Memory B cell (primary cell): Measurements from ENCODE around the gene DOCK8.
A peak's percentile ranks its signal among the peaks of the same experiment; 100 is the strongest.

Source experiments
- ATAC-seq: fragments of 150-1000 bp; cut with Tn5 transposase; 2 replicates; pipeline ENCODE4 v1.10.0; 2021; ENCODE audit warnings: low read depth, mild to moderate bottlenecking, moderate library complexity
- DNase-seq, 2 donors: peaks; one replicate each; pipeline ENCODE4 v3.0.0; 2022; ENCODE audit warnings: low spot score in 2 of 2
- H3K27ac Mint-ChIP-seq: one replicate; pipeline ENCODE4 v1.8.0; 2022; ENCODE audit warnings: mild to moderate bottlenecking, moderate library complexity, mixed read lengths
- H3K27me3 Mint-ChIP-seq: one replicate; pipeline ENCODE4 v1.8.0; 2022; ENCODE audit warnings: mixed read lengths
- H3K36me3 Mint-ChIP-seq: one replicate; pipeline ENCODE4 v1.8.0; 2022; ENCODE audit warnings: mild to moderate bottlenecking, mixed read lengths
- H3K4me1 Mint-ChIP-seq: one replicate; pipeline ENCODE4 v1.8.0; 2022; ENCODE audit warnings: mixed read lengths
- H3K4me3 Mint-ChIP-seq: one replicate; pipeline ENCODE4 v1.8.0; 2022; ENCODE audit warnings: mild to moderate bottlenecking, moderate library complexity, mixed read lengths
- H3K9me3 Mint-ChIP-seq: one replicate; pipeline ENCODE4 v1.8.0; 2022; ENCODE audit warnings: mixed read lengths

Gene DOCK8

GRCh38 chr9:297104-297972, 82.7 kb downstream of the DOCK8 start:
- no peaks in the 10 kb centered on the region for H3K27me3 Mint-ChIP-seq
- peak; percentile 86 for ATAC-seq
- H3K9me3 Mint-ChIP-seq = no peaks in the 10 kb centered on the region
- H3K4me1 Mint-ChIP-seq = peaks cover 27% of the 10 kb centered on the region
- peak; percentile 45 to 46 for DNase-seq
- H3K27ac Mint-ChIP-seq = peak overlapping the region; percentile 94
- H3K36me3 Mint-ChIP-seq = peaks cover 43% of the 10 kb centered on the region
- H3K4me3 Mint-ChIP-seq = peak overlapping the region; percentile 58

GRCh38 chr9:303502-303901, 88.8 kb downstream of the DOCK8 start:
- H3K27ac Mint-ChIP-seq = peak overlapping the region; percentile 58
- peaks cover 41% of the 10 kb centered on the region for H3K36me3 Mint-ChIP-seq
- no peak overlapping the region for H3K4me3 Mint-ChIP-seq
- peaks cover 7% of the 10 kb centered on the region for H3K4me1 Mint-ChIP-seq
- DNase-seq (no peak), ATAC-seq (no peak)
- H3K27me3 Mint-ChIP-seq = no peaks in the 10 kb centered on the region
- H3K9me3 Mint-ChIP-seq = no peaks in the 10 kb centered on the region

GRCh38 chr9:304106-304505, 89.4 kb downstream of the DOCK8 start:
- Mint-ChIP-seq H3K4me3 (no peak overlapping the region), H3K27ac (no peak overlapping the region), H3K27me3 (no peaks in the 10 kb centered on the region), H3K9me3 (no peaks in the 10 kb centered on the region), H3K4me1 (peaks cover 7% of the 10 kb centered on the region), H3K36me3 (peaks cover 41% of the 10 kb centered on the region)
- ATAC-seq (no peak), DNase-seq (no peak)

- DNase-seq (no peak), ATAC-seq (no peak)
- no peaks in the 10 kb centered on the region for H3K27me3 Mint-ChIP-seq
- peaks cover 41% of the 10 kb centered on the region for H3K36me3 Mint-ChIP-seq
- H3K4me1 Mint-ChIP-seq = peaks cover 7% of the 10 kb centered on the region
- H3K4me3 Mint-ChIP-seq = no peak overlapping the region
- H3K27ac Mint-ChIP-seq = no peak overlapping the region
- no peaks in the 10 kb centered on the region for H3K9me3 Mint-ChIP-seq
Observed at GRCh38 chr9:304519-305185, 90.0 kb downstream of the DOCK8 start.

GRCh38 chr9:306907-307306, 92.2 kb downstream of the DOCK8 start:
- peaks cover 28% of the 10 kb centered on the region for H3K36me3 Mint-ChIP-seq
- H3K4me1 Mint-ChIP-seq = peaks cover 4% of the 10 kb centered on the region
- no peak overlapping the region for H3K27ac Mint-ChIP-seq
- DNase-seq (peak; percentile 9 to 23), ATAC-seq (peak; percentile 44)
- H3K9me3 Mint-ChIP-seq = no peaks in the 10 kb centered on the region
- no peaks in the 10 kb centered on the region for H3K27me3 Mint-ChIP-seq
- no peak overlapping the region for H3K4me3 Mint-ChIP-seq

- Mint-ChIP-seq H3K27me3 (no peaks in the 10 kb centered on the region), H3K4me3 (no peak overlapping the region), H3K36me3 (peaks cover 22% of the 10 kb centered on the region), H3K4me1 (no peaks in the 10 kb centered on the region), H3K27ac (no peak overlapping the region), H3K9me3 (no peaks in the 10 kb centered on the region)
- no peak for DNase-seq
- no peak for ATAC-seq
Observed at GRCh38 chr9:311841-312240, 97.2 kb downstream of the DOCK8 start.

GRCh38 chr9:312596-313320, 98.1 kb downstream of the DOCK8 start:
- Mint-ChIP-seq H3K27me3 (no peaks in the 10 kb centered on the region), H3K4me1 (no peaks in the 10 kb centered on the region), H3K4me3 (no peak overlapping the region), H3K9me3 (no peaks in the 10 kb centered on the region), H3K36me3 (peaks cover 27% of the 10 kb centered on the region), H3K27ac (no peak overlapping the region)
- ATAC-seq (no peak), DNase-seq (no peak)

GRCh38 chr9:316382-316965, 101.8 kb downstream of the DOCK8 start:
- H3K4me3 Mint-ChIP-seq = no peak overlapping the region
- no peak for ATAC-seq
- H3K9me3 Mint-ChIP-seq = no peaks in the 10 kb centered on the region
- H3K27ac Mint-ChIP-seq = no peak overlapping the region
- peaks cover 25% of the 10 kb centered on the region for H3K36me3 Mint-ChIP-seq
- H3K27me3 Mint-ChIP-seq = no peaks in the 10 kb centered on the region
- no peak for DNase-seq
- no peaks in the 10 kb centered on the region for H3K4me1 Mint-ChIP-seq

- Mint-ChIP-seq H3K4me3 (no peak overlapping the region), H3K27ac (no peak overlapping the region), H3K27me3 (no peaks in the 10 kb centered on the region), H3K36me3 (peaks cover 20% of the 10 kb centered on the region), H3K4me1 (no peaks in the 10 kb centered on the region), H3K9me3 (no peaks in the 10 kb centered on the region)
- DNase-seq = no peak
- ATAC-seq = no peak
Observed at GRCh38 chr9:318646-319045, 104.0 kb downstream of the DOCK8 start.

- peaks cover 21% of the 10 kb centered on the region for H3K36me3 Mint-ChIP-seq
- H3K9me3 Mint-ChIP-seq = no peaks in the 10 kb centered on the region
- H3K27ac Mint-ChIP-seq = peak overlapping the region; percentile 3
- ATAC-seq = no peak
- DNase-seq = no peak
- no peaks in the 10 kb centered on the region for H3K4me1 Mint-ChIP-seq
- no peak overlapping the region for H3K4me3 Mint-ChIP-seq
- no peaks in the 10 kb centered on the region for H3K27me3 Mint-ChIP-seq
Observed at GRCh38 chr9:324971-325370, 110.3 kb downstream of the DOCK8 start.

GRCh38 chr9:326667-327066, 112.0 kb downstream of the DOCK8 start:
- Mint-ChIP-seq H3K36me3 (peaks cover 31% of the 10 kb centered on the region), H3K4me3 (no peak overlapping the region), H3K9me3 (no peaks in the 10 kb centered on the region), H3K4me1 (no peaks in the 10 kb centered on the region), H3K27me3 (no peaks in the 10 kb centered on the region), H3K27ac (peak overlapping the region; percentile 6)
- DNase-seq (no peak), ATAC-seq (no peak)

- ATAC-seq (no peak), DNase-seq (no peak)
- Mint-ChIP-seq H3K4me3 (no peak overlapping the region), H3K27ac (no peak overlapping the region), H3K36me3 (peaks cover 35% of the 10 kb centered on the region), H3K9me3 (no peaks in the 10 kb centered on the region), H3K27me3 (no peaks in the 10 kb centered on the region), H3K4me1 (no peaks in the 10 kb centered on the region)
Observed at GRCh38 chr9:328453-328852, 113.8 kb downstream of the DOCK8 start.

GRCh38 chr9:331197-331596, 116.5 kb downstream of the DOCK8 start:
- ATAC-seq (no peak), DNase-seq (no peak)
- Mint-ChIP-seq H3K4me1 (peaks cover 2% of the 10 kb centered on the region), H3K27me3 (no peaks in the 10 kb centered on the region), H3K4me3 (no peak overlapping the region), H3K9me3 (no peaks in the 10 kb centered on the region), H3K27ac (peak overlapping the region; percentile 60), H3K36me3 (peaks cover 39% of the 10 kb centered on the region)

- Mint-ChIP-seq H3K36me3 (peaks cover 38% of the 10 kb centered on the region), H3K27me3 (no peaks in the 10 kb centered on the region), H3K4me3 (no peak overlapping the region), H3K9me3 (no peaks in the 10 kb centered on the region), H3K27ac (peak overlapping the region; percentile 47), H3K4me1 (peaks cover 2% of the 10 kb centered on the region)
- DNase-seq (no peak), ATAC-seq (no peak)
Observed at GRCh38 chr9:335373-335772, 120.7 kb downstream of the DOCK8 start.
